GM06990 (cell line): ENCODE measurements around the gene ZDHHC5.

Experiments used
- DNase-seq: peaks from one replicate; pipeline ENCODE4 v3.0.0-alpha.2; 2011; ENCODE audit not compliant: insufficient read length; ENCODE audit errors: extremely low read depth
- H3K27me3 ChIP-seq: replicated peaks from 2 replicates; pipeline ENCODE4 v1.6.0; 2011; ENCODE audit warnings: low read length; ENCODE audit not compliant: control insufficient read depth, insufficient read depth
- H3K36me3 ChIP-seq: 2 replicates; pipeline ENCODE4 v1.5.1; 2011; ENCODE audit warnings: low read length; ENCODE audit not compliant: control insufficient read depth, insufficient read depth
- H3K4me3 ChIP-seq: replicated peaks from 2 replicates; pipeline ENCODE4 v1.5.1; 2011; ENCODE audit warnings: low read depth, mild to moderate bottlenecking, control low read depth, low read length
- TF ChIP-seq, protein P1 (sequence below): IDR thresholded peaks from 2 replicates; pipeline ENCODE4 v1.5.1; 2011; ENCODE audit warnings: low read length, control low read depth, mild to moderate bottlenecking, inconsistent platforms; ENCODE audit not compliant: insufficient read depth, poor library complexity, severe bottlenecking

Gene ZDHHC5

GRCh38 chr11:57646194-57646798, 21.6 kb upstream of the ZDHHC5 start:
- H3K4me3 ChIP-seq: no peak overlapping the region
- no peak for DNase-seq
- TF ChIP-seq, protein P1, sequence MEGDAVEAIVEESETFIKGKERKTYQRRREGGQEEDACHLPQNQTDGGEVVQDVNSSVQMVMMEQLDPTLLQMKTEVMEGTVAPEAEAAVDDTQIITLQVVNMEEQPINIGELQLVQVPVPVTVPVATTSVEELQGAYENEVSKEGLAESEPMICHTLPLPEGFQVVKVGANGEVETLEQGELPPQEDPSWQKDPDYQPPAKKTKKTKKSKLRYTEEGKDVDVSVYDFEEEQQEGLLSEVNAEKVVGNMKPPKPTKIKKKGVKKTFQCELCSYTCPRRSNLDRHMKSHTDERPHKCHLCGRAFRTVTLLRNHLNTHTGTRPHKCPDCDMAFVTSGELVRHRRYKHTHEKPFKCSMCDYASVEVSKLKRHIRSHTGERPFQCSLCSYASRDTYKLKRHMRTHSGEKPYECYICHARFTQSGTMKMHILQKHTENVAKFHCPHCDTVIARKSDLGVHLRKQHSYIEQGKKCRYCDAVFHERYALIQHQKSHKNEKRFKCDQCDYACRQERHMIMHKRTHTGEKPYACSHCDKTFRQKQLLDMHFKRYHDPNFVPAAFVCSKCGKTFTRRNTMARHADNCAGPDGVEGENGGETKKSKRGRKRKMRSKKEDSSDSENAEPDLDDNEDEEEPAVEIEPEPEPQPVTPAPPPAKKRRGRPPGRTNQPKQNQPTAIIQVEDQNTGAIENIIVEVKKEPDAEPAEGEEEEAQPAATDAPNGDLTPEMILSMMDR: no peak

DNA sequence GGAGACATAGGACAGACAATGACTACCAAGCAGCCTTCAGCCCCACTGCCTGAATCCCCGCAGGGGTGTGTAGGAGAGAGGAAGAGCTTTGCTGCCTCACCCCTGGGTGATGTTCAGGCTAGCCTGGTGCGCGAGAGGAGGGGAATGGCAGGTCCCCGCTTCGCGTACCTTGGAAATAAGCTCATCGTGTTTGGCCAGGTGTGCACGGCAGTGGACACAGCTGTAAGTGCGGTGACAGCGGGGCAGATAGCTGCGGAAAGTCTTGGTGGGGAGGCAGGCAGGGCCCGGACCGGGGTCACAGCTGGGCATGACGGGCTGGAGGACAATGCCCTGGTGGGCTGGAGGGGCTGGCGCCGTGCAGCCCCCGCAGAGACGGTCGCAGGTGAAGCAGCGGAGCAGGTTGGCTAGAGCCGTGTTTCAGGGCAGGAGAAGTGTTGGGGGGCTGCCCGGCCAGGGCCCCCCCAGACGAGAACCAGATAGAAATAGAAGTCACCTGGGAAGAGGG, 21.1 kb upstream of the ZDHHC5 start:
- DNase-seq: no peak
- H3K36me3 ChIP-seq: no peaks in the 10 kb centered on the region
- TF ChIP-seq, protein P1: no peak
- H3K4me3 ChIP-seq: no peak overlapping the region
- H3K27me3 ChIP-seq: peaks cover 3% of the 10 kb centered on the region

More at GRCh38 chr11:57646194-57646798, 21.6 kb upstream of the ZDHHC5 start:
- no peaks in the 10 kb centered on the region for H3K36me3 ChIP-seq
- H3K27me3 ChIP-seq: peaks cover 3% of the 10 kb centered on the region

DNA sequence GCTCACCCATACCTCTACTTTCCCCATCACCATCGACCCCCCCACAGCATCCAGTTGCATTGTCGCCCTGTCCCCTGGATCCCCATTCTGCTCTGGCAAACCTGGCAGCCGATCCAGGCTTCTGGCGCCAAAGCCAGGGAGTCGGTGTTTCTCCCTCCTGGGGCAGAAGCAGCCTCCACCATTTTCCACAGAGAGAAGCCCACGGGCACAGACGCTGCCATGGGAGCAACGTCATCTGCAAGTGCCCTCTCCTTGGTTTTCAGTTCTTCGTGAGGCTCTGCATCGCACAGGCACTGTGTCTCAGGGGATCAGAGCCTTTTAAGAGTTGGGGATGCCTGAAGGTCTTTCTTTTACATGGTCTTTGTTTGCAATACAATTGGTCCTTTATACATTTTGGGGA, 20.5 kb upstream of the ZDHHC5 start:
- Histone ChIP-seq H3K36me3 (no peaks in the 10 kb centered on the region), H3K27me3 (peaks cover 3% of the 10 kb centered on the region), H3K4me3 (no peak overlapping the region)
- TF ChIP-seq, protein P1: no peak
- DNase-seq: no peak

- no peaks in the 10 kb centered on the region for H3K36me3 ChIP-seq
- H3K27me3 ChIP-seq: peaks cover 3% of the 10 kb centered on the region
- DNase-seq: no peak
- H3K4me3 ChIP-seq: no peak overlapping the region
- TF ChIP-seq, protein P1: no peak
Observed at GRCh38 chr11:57647960-57648800, 19.7 kb upstream of the ZDHHC5 start.

DNA sequence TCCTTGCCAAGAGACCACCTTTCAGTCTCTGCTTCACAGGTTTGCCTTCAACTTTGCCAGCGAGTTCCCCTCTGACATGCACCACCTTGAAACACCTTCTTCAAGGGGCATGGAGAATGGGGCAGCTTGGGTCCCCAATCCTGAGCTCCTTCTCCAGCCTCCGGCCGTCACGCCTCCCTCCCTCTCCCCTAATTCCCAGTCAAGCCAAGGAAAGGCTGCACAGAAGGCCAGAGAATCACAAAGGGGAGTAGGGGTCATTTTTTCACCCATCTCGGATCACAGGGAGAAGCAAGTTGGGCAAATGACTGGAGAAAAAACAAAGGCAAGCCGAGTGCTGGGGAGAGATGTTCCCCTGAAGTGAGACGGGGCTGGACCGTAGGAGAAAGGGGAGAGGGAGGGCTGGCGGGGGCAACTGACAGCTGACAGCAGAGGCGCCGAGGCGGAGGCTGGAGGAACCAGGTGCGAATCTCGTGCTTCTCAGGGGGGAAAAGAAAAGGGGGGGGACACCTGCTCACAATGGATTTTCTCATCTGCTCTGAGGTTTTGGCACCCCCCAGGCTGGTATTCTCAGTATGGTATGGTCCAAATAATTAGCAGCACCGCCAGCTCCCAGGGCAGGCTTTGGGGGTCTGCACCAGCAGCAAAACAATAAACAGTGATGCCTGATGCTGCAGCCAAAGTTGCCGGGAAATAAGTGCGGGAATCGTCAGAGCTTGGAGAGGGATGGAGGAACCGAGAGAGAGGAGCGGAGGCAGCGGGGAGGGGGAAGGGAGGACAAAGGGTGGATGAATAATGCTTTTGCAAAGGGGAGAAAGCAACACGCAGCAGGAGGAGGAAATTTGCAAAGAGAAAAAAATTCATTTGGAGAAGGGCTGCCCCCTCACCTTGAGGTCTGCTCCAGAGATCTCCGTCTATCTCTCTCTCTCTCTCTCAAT, 18.8 kb upstream of the ZDHHC5 start:
- Histone ChIP-seq H3K4me3 (no peak overlapping the region; the same call in 1 of the 2 replicates), H3K27me3 (peaks cover 3% of the 10 kb centered on the region), H3K36me3 (no peaks in the 10 kb centered on the region)
- DNase-seq: no peak
- TF ChIP-seq, protein P1: no peak
